HS-5 (cell line): ENCODE results near the gene DHX38.
"Not testable (repeated sequence)": the region's sequence is repeated elsewhere in the genome, so short reads cannot be mapped to it uniquely, and the experiment has no call there.

Experiments
- DNase-seq: peaks from one replicate; pipeline ENCODE4 v3.0.0-alpha.2; 2012; ENCODE audit warnings: low read depth

The DHX38 gene

DNA sequence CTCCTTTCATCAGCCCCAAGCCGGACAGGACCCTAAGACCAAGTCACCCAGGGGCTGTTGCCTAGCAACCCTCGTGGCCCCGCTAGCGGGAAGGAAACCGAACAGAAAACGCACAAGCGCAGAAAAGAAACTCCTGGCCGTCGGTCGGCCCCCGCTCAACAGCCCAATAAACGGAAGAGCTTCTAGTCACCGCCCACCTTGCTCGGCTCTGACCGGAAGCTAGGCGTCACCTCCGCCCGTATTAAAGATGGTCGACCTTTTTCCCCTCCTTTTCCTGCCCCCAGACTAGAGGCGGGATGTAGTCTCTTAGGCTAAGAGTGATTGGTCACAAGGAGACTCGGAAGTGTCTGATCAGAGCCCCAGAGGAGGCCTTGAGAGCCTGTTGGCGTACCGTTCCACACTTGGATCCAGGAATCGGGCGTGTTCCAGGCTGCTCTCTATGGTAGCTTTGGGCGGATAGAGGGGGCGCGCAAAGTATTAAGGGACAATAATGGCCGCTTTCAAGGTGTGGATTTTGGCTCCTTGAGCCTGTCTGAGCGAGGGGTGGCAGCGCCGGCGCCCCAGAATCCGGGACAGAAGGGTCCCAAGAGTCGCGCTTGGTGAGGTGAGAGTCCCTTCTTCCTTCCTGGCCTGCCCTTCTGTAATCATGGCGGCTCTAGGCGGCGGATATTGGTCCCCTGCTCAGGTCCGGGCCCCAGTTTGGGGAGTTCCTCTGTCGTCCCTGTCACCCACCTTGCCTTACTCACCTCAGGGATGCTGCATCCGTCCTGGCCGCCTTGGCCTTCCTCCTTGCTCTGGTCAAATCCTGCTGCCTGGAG, at the start of gene DHX38, which contains the start of gene TXNL4B:
Gene DHX38 (plus strand): TSS at position 400 of the 818 bp plus-strand sequence. CDS start 2,311 bp downstream, outside the sequence.
Gene TXNL4B (minus strand): TSS at position 173 of the 818 bp plus-strand sequence. CDS start 2,871 bp downstream, outside the sequence.
- peak; percentile 98 for DNase-seq

DNA sequence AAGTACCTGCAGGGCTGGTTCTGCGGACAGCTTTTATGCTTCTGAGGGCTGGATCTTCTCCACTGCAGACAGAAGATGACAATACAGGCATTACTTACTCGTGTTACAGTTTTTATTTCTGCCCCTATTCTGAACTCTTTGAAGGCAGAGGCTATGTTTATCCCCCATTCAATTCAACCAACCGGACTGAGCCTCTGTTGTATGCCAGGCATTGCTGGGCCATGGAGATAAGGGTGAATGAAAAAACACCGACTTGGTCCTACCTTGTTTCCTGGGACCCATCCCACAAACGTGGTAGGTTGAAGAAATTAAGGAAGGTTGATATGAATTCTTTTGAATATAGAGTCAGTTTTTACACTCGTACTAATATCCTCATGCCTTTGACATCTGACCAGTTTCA, 49.4 kb upstream of the DHX38 start:
- no peak for DNase-seq

DNA sequence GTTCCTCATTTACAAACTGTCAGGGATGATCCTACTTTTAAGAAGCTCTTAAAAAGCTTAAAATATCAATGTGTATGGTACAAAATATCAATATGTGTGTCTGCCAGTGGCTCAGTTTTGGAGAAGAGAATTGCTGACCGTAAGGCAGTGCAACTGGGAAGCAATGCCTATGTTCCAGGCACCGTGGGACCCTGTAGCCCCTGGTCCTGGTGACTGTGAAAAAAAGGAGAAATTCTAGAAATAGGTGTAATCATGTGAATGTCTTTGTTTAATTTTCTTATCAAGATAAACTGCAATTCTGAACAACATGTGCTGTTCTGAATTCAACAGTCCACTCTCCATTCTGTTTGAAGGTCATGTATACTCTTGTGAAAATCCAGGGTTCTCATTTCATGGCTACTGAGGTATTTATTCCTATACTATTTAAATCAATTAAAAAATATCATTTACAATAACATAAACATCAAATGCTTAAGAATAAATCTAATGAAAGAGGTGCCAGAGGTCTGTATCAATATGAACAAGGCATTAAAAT, 48.8 kb upstream of the DHX38 start:
- DNase-seq: no peak

DNA sequence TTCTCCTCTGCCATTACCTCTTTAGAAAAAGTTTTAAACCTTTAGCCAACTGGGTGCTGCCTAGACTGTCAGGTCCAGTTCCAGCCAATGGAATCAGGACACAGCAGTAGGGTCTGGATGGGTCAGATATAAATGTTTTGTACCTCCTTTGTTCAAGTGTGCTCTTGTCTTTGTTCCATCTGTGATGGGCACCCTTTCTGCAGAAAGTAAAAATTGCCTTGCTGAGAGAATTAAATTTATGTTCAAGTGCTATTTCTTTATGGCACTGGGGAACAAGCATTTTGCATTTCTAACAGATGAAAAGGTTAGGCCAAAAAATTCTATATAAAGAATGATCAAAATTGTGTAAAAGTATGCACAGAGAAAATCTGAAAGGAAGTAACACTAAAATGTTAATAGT, 44.5 kb upstream of the DHX38 start:
- DNase-seq: no peak

DNA sequence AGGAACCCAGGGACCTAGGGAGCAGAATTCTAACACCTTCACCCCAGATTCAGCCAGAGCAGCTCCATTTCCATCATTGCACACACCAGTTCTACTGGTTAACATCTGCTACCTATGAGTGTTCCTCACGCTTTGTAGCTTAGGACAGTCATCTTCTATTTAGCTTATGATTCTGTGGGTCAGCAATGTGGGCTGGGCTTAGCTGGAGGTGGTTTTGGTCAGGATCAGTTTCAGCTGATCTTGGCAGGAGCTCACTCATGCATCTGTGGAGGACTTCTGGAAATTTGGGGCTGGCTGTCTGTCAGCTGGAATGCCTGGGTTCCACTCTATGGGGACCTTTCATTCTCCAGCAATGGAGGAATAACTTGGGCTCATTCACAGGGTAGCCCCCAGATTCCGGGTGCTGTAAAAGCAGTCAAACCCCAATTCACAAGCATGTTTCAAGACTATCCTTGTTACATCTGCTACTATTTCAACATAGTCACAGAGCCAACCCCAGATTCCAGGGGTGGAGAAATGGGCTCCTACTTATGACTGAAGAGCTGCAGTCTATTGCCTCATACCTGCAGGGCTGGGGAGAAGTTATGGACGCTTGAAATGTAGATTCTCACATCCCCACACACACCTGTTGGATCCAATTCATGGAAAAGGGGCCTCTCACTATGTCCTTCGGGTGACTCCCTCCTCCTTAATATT, 42.7 kb upstream of the DHX38 start:
- peak; percentile 4 for DNase-seq

DNA sequence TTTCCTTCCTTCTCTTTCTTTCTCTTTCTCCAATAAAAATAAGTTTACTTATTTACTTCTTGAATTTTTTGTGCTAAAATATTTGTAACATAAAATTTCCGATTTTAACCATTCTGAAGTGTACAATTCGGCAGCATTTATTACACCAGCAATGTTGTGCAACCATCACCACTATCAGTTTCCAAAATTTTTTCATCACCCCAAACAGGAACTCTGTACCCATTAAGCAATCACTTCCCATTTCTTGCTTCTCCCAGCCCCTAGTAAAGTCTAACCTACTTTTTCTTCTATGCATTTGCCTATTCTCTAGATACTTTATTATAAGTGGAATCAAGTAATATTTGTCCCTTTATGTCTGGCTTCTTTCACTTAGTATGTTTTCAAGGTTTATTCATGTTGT, 41.8 kb upstream of the DHX38 start:
- no peak for DNase-seq

DNA sequence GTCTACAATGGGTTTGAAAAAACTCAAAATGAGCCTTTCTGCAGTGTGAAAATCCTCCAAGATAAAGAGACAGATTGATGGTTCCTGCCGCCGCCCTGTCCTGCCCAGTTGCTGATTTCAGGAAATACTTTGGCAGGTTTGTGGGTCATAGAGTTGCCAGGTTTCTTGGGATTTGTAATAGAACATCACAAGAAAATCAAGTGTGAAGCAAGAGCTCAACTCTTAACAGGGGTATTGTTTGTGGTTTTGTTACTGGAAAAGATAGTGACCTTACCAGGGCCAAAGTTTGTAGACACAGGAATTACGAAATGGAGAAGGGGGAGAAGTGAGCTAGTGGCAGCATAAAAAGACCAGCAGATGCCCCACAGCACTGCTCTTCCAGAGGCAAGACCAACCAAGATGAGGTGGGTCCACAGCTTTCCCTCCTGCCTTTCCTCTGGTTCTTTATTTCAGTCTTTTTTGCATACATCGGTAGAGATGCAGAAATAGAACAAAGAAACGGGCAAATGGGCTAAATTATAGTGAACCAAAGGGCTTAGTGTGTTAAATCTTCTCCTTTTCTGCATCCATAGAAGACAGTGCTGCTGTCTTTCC, 39.3 kb upstream of the DHX38 start, which contains the start of gene HP:
Gene HP (plus strand): TSS at position 252 of the 594 bp plus-strand sequence. CDS start 148 bp downstream, at position 400.
- DNase-seq: not testable (repeated sequence)

DNA sequence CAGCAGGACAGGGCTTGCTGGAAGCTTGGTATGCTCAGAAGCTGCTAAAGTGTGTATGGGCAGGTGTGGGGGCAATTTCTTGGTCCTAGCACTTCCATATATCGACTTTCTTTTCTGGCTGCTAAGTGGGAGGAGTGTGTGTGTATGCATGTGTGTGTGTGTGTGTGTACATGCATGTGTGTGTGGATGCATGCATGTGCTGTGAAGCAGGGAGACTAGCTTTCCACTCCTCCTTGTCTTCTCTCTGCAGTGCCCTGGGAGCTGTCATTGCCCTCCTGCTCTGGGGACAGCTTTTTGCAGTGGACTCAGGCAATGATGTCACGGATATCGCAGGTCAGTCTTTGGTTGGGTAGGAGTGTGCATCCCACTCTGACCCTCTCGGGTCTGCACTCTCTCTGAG, 37.7 kb upstream of the DHX38 start:
- DNase-seq: no peak

DNA sequence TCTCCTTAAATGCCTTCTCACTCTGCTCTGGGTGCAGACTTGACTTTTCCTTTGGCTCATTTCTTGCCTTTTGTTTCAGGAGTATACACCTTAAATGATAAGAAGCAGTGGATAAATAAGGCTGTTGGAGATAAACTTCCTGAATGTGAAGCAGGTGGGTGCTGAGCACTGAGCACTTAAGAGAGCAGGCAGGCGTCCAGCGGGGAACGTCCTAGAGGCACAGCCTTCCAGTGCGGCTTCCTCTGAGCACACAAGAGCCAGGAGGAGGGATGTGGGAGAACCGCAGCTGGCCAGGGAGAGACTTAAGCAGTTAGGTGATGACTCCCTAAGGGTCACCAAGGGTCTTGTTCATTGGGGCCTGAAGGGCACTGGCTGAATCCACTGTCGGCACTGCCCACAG, 36.3 kb upstream of the DHX38 start:
- not testable (repeated sequence) for DNase-seq

DNA sequence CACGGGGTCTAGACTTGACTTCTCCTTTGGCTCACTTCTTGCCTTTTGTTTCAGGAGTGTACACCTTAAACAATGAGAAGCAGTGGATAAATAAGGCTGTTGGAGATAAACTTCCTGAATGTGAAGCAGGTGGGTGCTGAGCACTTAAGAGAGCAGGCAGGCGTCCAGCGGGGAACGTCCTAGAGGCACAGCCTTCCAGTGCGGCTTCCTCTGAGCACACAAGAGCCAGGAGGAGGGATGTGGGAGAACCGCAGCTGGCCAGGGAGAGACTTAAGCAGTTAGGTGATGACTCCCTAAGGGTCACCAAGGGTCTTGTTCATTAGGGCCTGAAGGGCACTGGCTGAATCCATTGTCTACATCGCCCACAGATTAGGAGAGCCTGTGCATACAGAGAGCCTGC, 34.6 kb upstream of the DHX38 start:
- not testable (repeated sequence) for DNase-seq

DNA sequence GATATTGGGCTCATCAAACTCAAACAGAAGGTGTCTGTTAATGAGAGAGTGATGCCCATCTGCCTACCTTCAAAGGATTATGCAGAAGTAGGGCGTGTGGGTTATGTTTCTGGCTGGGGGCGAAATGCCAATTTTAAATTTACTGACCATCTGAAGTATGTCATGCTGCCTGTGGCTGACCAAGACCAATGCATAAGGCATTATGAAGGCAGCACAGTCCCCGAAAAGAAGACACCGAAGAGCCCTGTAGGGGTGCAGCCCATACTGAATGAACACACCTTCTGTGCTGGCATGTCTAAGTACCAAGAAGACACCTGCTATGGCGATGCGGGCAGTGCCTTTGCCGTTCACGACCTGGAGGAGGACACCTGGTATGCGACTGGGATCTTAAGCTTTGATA, 33.2 kb upstream of the DHX38 start:
- DNase-seq: no peak

DNA sequence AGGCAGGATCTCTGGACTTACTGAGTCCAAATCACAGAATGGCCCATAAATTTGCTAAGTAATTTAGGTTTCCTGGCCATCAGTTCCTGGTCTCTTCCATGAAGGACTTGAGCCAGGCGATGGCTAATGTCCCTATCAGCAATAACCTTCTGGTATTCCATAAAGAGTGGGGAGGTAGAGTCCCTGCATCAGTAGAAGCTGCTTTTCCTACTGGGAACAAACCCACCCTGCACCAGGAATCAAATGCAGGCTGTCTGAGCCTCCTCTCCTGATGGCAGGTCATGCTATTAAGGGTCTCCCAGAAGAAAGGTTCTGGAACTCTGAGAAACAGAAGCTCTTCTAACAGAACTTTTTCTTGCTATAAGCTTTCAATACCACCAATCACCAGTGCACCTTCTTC, 32.1 kb upstream of the DHX38 start:
- DNase-seq: no peak

DNA sequence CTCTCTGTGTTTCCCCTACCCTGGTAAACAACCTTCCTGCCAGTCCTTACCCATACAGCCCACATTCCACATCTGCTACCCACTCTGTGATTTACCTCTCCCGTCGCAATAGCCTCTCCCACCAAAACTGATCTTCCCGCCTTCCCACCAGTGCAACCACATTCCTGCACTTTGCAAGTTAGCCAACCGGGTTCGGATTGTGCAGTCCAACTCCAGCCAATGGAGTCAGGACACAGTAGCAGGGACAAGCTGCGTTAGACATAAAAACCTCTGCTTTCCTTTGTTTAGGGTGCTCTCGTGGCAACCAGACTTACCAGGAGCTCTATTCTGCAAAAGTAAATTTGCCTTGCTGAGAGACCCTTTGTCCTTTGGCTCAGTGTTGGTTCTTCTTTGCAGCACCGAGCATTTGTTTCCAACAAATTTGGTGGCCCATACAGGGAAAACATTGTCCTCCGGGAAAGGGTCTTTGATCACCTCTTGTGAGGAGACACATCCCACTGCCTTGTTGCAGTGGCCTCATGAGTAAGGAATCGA, 29.2 kb upstream of the DHX38 start:
- no peak for DNase-seq

DNA sequence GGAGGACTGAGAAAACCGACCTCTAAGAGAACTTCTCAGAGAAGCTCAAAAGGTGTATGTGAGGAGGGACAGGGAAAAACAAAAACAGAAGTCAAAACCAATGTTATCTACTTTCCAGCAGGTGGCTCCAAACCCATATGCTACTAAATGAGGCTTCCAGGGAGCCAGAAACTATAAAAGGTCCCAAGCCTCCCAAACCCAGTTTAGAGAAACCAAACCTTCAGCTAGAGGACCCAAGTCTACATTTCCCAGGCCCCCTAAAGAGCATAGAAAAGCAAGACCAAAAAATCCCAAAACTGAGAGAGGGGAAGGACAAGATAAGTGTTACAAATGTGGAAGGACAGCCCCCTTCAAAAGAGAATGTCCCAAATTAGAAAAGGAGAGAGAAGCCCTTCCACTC, 26.9 kb upstream of the DHX38 start:
- DNase-seq: no peak

DNA sequence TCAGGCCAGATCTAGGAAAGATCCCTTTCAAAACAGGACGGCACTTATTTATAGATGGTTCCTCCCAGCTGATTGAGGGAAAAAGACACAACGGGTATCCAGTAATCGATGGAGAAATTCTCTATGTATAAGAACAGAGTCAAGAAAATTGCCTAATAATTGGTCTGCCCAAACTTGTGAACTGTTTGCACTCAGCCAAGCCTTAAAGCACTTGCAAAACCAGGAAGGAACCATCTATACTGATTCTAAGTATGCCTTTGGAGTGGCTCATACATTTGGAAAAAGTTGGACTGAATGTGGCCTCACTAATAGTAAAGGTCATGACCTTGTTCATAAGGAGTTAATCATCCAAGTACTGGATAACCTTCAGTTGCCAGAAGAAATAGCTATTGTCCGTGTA, 24.7 kb upstream of the DHX38 start:
- DNase-seq: no peak

DNA sequence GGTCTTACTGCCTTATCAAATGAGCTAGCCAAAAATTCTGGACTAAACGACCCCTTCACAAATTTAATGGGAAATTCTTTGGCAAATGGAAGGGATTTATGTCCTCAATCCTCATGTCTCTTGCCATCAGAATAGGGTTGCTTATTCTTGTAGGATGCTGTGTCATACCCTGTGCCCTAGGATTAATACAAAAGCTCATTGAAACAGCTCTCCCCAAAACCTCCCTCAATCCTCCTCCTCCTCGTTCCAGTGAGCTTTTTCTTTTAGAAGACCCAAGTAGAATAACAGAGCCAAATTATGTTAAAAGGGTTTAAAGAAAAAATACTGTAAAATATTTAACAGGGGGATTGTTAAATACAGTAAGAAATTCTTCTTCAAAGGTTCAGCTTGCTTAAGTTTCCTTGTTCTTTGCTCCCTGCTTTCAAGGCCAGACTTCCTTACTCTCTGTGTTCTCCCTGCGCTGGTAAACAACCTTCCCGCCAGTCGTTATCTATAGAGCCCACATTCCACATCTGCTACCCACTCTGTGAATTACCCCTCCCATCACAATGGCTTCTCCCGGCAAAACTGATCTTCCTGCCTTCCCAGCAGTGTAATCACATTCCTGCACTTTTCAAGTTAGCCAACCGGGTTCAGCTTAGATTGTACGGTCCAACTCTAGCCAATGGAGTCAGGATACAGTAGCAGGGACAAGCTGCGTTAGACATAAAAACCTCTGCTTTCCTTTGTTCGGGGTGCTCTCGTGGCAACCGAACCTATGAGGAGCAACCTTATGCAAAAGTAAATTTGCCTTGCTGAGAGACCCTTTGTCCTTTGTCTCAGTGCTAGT, 20.9 kb upstream of the DHX38 start:
- no peak for DNase-seq

DNA sequence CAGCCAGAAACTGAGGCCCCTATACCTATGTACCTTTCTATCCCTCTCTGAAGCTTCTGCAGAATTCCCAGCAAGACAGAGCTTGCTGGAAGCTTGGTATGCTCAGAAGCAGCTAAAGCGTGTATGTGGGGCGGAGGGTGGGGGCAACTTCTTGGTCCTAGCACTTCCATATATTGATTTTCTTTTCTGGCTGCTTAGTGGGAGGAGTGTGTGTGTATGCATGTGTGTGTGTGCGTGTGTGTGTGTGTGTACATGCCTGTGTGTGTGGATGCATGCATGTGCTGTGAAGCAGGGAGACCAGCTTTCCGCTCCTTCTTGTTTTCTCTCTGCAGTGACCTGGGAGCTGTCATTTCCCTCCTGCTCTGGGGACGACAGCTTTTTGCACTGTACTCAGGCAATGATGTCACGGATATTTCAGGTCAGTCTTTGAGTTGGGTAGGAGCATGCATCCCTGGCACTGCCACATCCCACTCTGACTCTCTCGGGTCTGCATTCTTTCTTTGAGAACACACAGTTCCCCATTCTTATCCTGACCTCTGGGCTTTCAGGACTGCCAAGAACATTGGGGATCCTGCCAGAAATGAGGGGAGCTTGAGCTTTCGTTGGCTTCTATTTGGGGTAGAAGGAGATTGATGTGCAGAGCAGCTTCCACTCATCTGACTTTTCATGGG, 20.0 kb upstream of the DHX38 start:
- DNase-seq: no peak

DNA sequence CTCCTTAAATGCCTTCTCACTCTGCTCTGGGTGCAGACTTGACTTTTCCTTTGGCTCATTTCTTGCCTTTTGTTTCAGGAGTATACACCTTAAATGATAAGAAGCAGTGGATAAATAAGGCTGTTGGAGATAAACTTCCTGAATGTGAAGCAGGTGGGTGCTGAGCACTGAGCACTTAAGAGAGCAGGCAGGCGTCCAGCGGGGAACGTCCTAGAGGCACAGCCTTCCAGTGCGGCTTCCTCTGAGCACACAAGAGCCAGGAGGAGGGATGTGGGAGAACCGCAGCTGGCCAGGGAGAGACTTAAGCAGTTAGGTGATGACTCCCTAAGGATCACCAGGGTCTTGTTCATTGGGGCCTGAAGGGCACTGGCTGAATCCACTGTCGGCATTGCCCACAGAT, 18.6 kb upstream of the DHX38 start:
- not testable (repeated sequence) for DNase-seq

DNA sequence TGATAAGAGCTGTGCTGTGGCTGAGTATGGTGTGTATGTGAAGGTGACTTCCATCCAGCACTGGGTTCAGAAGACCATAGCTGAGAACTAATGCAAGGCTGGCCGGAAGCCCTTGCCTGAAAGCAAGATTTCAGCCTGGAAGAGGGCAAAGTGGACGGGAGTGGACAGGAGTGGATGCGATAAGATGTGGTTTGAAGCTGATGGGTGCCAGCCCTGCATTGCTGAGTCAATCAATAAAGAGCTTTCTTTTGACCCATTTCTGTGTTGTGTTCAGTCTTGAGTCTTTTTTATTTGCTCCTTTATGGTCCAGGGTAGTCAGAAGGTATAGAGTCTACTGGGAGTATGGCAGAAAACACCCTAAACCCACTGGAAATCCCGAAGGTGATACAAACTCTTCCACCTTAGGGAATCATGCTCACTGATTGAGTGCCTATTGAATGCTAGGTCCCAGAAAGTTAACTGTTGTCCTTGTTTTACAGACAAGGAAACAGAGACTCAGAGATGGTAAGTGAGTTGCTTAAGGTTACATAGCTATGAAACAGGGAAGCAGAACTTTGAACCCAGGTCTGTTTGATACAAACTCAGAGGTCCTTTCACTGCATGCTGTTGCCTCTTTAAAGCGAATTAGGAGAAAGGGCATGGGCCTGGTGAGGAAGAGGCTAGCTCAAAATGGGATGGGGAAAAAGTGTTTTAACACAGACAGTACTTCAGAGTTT, 16.5 kb upstream of the DHX38 start:
- DNase-seq: not testable (repeated sequence)

DNA sequence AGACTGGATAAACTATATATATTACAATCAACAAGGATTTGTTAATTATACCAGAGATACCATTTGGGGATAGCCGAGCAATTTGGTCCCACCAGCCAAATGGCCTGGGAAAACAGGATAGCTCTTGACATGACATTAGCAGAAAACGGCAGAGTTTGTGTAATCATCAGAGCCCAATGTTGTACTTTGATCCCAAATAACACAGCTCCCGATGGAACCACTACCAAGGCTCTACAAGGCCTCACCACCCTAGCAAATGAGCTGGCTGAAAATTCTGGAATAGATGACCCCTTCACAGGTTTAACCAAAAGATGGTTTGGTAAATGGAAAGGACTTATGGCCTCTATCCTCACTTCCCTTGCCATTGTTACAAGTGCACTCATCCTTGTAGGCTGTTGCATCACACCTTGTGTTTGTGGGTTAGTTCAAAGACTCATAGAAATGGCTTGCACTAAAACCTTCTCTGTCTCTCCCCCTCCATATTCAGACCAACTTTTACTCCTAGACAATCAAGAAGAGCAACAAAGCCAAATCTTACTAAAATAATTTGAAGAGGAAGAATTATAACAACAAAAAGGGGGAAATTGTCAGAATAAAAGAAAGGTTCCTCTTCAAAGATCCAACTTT, 9.8 kb upstream of the DHX38 start:
- no peak for DNase-seq
